ENCODE measurements around the gene ADPRM.
A peak's percentile ranks its signal among the peaks of the same experiment; 100 is the strongest.
"Not testable (repeated sequence)": the region's sequence is repeated elsewhere in the genome, so short reads cannot be mapped to it uniquely, and the experiment has no call there.

ADPRM gene, protein sequence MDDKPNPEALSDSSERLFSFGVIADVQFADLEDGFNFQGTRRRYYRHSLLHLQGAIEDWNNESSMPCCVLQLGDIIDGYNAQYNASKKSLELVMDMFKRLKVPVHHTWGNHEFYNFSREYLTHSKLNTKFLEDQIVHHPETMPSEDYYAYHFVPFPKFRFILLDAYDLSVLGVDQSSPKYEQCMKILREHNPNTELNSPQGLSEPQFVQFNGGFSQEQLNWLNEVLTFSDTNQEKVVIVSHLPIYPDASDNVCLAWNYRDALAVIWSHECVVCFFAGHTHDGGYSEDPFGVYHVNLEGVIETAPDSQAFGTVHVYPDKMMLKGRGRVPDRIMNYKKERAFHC

GRCh38 chr17:10697092-10698081 is at the start of gene ADPRM, which contains the start of gene SCO1:
Gene ADPRM, plus strand, starts transcription at chr17:10697594. Its CDS starts 7,333 bp downstream, at chr17:10704927.
Gene SCO1, minus strand, starts transcription at chr17:10697533. Its CDS starts 26 bp downstream, at chr17:10697507.
- DNase-seq (ENCODE audit: low spot score) = peak; percentile 86

DNA sequence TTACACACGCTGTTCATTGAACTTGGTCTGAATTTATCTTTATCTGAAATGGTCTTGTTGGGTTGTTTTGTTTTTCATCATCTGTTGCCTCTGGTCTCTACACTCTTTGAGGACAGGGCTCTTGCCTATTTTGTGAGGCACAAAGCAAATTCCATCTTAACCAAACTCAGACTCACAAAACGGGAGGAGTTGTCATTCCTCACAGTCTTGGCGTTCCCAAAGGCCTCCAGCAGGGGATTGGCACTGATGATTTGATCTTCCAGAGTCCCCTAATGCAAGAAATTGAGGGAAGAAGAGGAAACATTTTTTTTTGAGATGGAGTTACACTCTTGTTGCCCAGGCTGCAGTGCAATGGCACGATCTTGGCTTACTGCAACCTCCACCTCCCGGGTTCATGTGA is 49.0 kb upstream of the ADPRM start:
- DNase-seq (ENCODE audit: low spot score) = no peak

DNA sequence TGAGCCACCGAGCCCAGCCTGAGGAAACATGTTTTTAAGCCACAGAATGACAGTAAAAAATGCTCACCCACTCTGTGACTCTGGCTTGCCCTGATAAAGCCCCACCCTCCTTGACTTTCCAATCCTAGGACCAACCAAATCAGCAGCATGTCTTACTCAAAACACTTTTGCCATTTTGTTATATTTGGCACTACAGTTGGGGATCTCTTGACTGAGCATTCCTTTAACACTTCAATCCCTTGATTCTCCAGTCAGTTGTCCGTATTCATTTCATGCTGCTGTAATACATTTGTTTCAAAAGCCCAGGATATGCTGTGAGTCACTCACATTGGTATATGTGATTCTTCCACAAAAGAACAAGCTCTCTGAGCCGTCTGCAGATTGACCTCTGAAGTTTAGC is 48.4 kb upstream of the ADPRM start:
- no peak for DNase-seq (ENCODE audit: low spot score)

GRCh38 chr17:10649602-10650001 is 47.8 kb upstream of the ADPRM start:
- DNase-seq (ENCODE audit: low spot score) = no peak

DNA sequence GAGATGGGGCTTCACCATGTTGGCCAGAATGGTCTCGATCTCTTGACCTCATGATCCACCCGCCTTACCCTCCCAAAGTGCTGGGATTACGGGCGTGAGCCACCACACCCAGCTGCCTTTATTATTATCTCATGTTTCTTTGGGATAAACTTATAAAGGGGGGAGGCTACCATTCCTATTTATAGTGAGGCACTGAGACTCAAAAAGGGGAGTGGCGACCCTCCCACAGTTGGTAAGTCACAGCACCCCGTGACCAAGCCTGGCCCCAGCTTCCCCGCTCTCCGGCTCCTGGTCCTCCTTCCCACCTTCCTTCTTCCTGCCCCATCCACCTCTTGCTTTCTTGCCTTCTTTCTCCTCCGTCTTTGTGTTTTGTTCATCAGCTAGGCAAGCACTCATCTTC is 45.5 kb upstream of the ADPRM start:
- DNase-seq (ENCODE audit: low spot score) = no peak

DNA sequence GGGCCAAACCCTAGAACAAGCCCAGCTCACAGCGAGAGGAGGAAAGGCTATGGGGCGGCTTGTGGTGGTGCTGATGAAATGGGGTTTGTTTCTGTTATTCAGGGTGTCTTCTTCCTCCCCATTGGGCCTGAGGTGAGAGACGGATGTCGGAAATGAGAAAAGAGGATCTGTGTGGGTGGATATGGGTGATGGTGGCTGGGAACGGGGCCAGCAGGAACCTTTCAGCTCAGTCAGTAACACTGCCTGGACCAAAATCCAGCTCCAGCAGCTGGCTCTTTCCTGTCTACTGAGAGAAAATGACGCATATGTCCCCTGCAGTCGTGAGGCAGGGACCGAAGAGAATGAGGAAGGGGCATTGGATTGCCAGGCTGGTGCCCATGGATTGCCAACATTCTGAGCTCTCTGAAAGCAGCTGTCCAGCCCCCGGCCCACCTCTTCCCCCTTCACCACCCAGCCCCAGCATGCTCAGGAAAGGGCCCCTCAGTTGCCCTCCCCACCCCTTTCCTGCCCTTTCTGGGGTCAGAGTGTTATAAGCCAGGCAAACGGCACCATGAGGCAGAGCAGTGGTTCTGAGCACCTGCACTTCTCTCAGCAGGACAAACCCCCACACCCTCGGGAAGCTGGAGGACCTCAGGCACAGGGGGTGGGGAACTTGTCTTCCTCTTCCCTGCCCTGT is 44.3 kb upstream of the ADPRM start:
- DNase-seq (ENCODE audit: low spot score) = no peak

DNA sequence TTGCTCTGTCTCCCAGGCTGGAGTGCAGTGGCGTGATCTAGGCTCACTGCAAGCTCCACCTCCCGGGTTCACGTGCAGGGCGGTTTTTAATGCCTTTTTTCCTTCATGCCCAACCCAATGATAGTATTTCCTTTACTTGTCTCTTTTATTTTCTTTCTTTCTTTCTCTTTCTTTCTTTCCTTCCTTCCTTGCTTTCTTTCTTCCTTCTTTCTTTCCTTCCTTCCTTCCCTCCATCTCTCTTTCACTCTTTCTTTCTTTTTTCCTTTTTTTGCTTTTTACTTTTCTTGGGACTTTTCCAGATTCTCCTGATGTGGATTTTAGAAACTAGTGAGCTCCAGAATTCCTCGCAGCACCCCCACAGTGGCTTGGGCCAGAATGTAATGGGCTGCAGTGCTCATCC is 43.4 kb upstream of the ADPRM start:
- no peak for DNase-seq (ENCODE audit: low spot score)

- DNase-seq (ENCODE audit: low spot score) = no peak
These were observed 40.2 kb upstream of the ADPRM start, which contains the start of gene MYH3 for GRCh38 chr17:10657148-10657547. Gene MYH3, minus strand, starts transcription at chr17:10657309. Its CDS starts 2,245 bp downstream, at chr17:10655064.

- DNase-seq (ENCODE audit: low spot score) = no peak
These were observed 39.5 kb upstream of the ADPRM start for GRCh38 chr17:10657879-10658278.

DNA sequence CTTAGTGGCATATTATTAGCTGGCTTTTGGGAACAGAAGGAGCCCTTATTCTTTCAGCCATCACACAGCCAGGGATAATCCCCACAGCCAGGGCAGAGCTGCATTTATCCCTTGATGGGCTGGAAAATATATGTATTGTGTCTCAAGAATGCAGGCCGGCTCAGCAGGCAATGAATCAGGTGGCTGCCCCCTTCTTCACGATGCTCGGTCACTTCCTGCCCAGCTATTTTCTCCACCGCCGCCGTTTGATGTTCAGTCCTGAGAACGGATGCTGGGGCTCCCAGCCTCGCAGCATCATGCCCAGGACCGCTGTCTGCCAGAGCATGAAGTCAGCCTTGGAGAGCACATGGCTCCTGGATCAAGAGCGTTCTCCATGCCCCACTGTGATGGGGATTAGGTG is 36.0 kb upstream of the ADPRM start:
- DNase-seq (ENCODE audit: low spot score) = no peak

DNA sequence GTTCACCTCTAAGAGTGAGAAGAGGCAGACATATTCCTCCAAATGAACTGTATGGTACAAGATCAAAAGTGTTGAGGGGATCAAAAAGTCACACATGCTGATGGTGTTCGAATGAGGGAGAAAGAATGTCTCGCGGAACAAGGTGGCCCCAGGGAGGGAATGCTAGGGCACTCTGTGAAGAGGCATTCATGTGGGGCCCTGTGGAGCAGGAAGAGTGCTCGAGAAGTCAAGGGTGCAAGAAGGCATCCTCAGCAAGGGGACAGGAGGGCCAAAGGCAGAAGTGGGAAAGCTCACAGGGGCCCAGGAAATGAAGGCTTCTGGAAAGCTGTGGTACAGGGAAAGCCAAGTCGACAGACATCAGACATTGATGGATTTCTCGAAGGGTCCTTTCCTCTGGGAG is 34.2 kb upstream of the ADPRM start:
- DNase-seq (ENCODE audit: low spot score) = no peak

- DNase-seq (ENCODE audit: low spot score) = no peak
These were observed 32.8 kb upstream of the ADPRM start for GRCh38 chr17:10664571-10664970.

- no peak for DNase-seq (ENCODE audit: low spot score)
These were observed 30.5 kb upstream of the ADPRM start for GRCh38 chr17:10666906-10667305.

DNA sequence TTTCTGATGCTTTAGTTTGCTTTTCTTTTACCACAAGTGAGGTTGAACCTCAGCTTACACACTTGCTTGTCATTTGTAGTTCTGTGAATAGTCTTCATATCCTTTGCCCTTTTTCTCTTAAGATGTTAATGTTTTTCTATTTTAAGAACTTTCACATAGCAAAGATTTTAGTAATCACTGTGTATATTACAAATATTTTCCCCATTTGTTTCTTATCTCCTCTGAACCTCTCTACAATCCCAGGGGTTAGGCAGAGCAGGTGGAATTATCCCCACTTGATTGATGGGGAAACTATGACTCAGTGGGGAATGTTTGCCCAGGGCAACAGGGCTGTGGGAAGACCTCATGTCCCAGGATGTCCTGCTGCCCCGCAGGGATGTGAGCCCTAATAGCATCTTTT is 28.6 kb upstream of the ADPRM start:
- no peak for DNase-seq (ENCODE audit: low spot score)

GRCh38 chr17:10673312-10673711 is 24.1 kb upstream of the ADPRM start:
- no peak for DNase-seq (ENCODE audit: low spot score)

GRCh38 chr17:10674704-10675103 is 22.7 kb upstream of the ADPRM start:
- no peak for DNase-seq (ENCODE audit: low spot score)

- DNase-seq (ENCODE audit: low spot score) = no peak
These were observed 15.4 kb upstream of the ADPRM start for GRCh38 chr17:10681866-10682446.

- peak; percentile 27 for DNase-seq (ENCODE audit: low spot score)
These were observed 13.5 kb upstream of the ADPRM start for GRCh38 chr17:10683853-10684252.

DNA sequence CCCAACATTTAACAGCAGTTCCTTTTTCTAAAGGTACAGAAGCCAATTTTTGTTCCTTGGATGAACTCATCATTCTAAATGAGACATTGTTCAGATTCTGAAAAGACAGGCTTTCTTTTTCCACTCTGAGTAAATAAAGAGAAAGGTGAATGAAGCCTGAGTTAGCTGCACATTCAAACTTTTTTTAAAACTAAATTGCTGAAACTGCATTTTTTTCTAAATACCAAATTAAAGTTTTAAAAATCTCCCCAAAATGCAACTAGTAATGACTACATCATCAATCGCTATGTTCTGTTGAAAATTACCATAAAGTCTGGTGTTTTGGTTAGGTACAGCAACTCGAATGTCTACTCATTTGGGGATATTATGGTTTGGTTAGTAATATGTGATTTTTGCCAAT is 9.9 kb upstream of the ADPRM start:
- no peak for DNase-seq (ENCODE audit: low spot score)

DNA sequence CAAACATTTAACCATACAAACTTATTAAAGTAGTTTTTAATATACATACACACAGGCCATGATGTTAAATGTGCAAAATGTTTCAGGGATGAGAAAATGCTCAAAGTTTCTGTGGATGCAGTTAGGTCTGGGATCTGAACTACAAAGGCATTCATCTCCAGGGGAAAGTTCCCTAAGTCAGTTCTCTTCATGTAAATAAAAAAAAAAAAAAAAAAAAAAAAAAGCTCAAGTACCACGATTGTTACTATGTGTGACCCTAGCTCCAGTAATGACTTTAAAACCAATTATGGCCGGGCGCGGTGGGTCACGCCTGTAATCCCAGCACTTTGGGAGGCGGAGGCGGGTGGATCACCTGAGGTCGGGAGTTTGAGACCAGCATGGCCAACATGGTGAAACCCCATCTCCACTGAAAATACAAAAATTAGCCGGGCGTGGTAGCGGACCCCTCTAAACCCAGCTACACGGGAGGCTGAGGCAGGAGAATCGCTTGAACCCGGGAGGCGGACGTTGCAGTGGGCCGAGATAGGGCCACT is 1.5 kb upstream of the ADPRM start:
- DNase-seq (ENCODE audit: low spot score) = not testable (repeated sequence)

DNA sequence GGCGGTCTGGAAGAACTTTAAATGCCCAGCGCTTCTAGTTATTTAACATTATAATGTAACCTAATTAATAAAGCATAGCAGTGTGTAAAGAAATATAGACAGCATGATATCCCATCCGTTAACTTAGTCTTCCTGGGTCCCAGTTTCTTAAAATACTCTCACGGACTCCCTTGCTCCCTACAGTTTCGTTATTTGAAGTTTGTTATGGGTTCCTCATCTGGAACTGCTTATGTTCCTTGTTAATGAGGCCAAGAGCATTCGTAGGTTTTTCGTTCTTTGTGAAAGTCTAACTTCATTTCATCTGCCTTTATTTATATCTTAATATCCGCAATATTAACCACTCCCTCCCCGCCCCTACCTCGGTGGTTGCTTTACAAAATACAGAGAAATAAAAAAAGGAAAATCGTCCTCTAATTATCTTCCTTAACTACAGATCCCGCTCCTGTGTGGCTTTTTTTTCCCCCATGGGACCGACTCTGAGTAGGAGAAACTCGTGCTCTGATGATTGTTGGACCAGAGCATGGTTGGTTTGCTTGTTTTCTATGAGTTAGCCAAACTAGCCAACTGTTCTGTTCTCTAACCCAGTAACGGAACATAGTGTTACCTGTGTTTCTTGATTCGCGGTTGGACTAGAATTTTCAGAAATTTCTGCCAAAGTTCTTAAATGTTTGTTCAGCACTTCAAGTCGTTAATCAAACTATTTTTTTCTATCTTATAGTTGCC is 863 bp downstream of the ADPRM start:
- peak; percentile 6 for DNase-seq (ENCODE audit: low spot score)

Measured in NAMALWA (cell line).